Keratinocyte (primary cell): ENCODE results near the gene C16orf95. TPM values are rescaled to one million over a fixed set of nuclear protein-coding genes. Genes with fewer than 3 reads are reported as not detected.

Experiments used
- DNase-seq: peaks from one replicate; pipeline ENCODE4 v3.0.0-alpha.2; 2011; ENCODE audit warnings: low read depth, missing footprints, low spot score
- FAIRE-seq: peaks from 2 replicates; lab custom pipeline; 2011; peaks lifted over from hg19 to GRCh38; lab: Jason Lieb, UNC
- H2AFZ ChIP-seq: 2 replicates; pipeline ENCODE4 v1.6.0; 2012; ENCODE audit warnings: low read length, control low read depth, inconsistent platforms; ENCODE audit not compliant: control insufficient read depth
- H3K27ac ChIP-seq: 2 replicates; pipeline ENCODE4 v1.5.1; 2011; ENCODE audit warnings: low read length; ENCODE audit not compliant: control insufficient read depth, insufficient read depth
- H3K27me3 ChIP-seq: 3 replicates; pipeline ENCODE4 v1.6.0; 2011; ENCODE audit warnings: low read length; ENCODE audit not compliant: control insufficient read depth, insufficient read depth; ENCODE audit errors: extremely low read depth
- H3K36me3 ChIP-seq, 2 experiments: 2 replicates in 1 of 2; 3 replicates in 1 of 2; pipeline ENCODE4 v1.5.1; 2011; ENCODE audit warnings: low read length in 2 of 2, mild to moderate bottlenecking in 1 of 2; ENCODE audit not compliant: control insufficient read depth in 2 of 2, insufficient read depth in 2 of 2; ENCODE audit errors: extremely low read depth in 1 of 2
- H3K4me1 ChIP-seq: 3 replicates; pipeline ENCODE4 v1.5.1; 2011; ENCODE audit warnings: low read length; ENCODE audit not compliant: control insufficient read depth, insufficient read depth; ENCODE audit errors: extremely low read depth
- H3K4me2 ChIP-seq: 3 replicates; pipeline ENCODE4 v1.6.0; 2011; ENCODE audit warnings: low read depth, low read length; ENCODE audit not compliant: control insufficient read depth, insufficient read depth; ENCODE audit errors: extremely low read depth
- H3K4me3 ChIP-seq, 3 experiments: fragments of 200-600 bp in 1 of 3; sonication (generic) in 1 of 3; 2 replicates in 2 of 3; 3 replicates in 1 of 3; pipeline ENCODE4 v1.5.1; 2011 to 2016; ENCODE audit warnings: low read length in 3 of 3, mild to moderate bottlenecking in 3 of 3, control low read depth in 2 of 3, inconsistent platforms in 1 of 3, low read depth in 1 of 3, mixed read lengths in 1 of 3, mixed run types in 1 of 3, moderate library complexity in 1 of 3; ENCODE audit not compliant: control insufficient read depth in 2 of 3, insufficient read depth in 2 of 3; ENCODE audit errors: extremely low read depth in 1 of 3
- H3K79me2 ChIP-seq: 2 replicates; pipeline ENCODE4 v1.6.0; 2012; ENCODE audit warnings: low read length; ENCODE audit not compliant: control insufficient read depth, insufficient read depth
- H3K9ac ChIP-seq: 3 replicates; pipeline ENCODE4 v1.6.0; 2011; ENCODE audit warnings: low read length; ENCODE audit not compliant: control insufficient read depth, insufficient read depth; ENCODE audit errors: extremely low read depth
- H3K9me1 ChIP-seq: 3 replicates; pipeline ENCODE4 v1.6.0; 2011; ENCODE audit warnings: low read length; ENCODE audit not compliant: control insufficient read depth, insufficient read depth; ENCODE audit errors: extremely low read depth
- H3K9me3 ChIP-seq: 2 replicates; pipeline ENCODE4 v1.5.1; 2012; ENCODE audit warnings: low read depth, low read length; ENCODE audit not compliant: control insufficient read depth
- H4K20me1 ChIP-seq: 3 replicates; pipeline ENCODE4 v1.6.0; 2011; ENCODE audit warnings: low read length; ENCODE audit not compliant: control insufficient read depth, insufficient read depth; ENCODE audit errors: extremely low read depth
- CTCF ChIP-seq, 3 experiments: IDR thresholded peaks in 1 of 3; conservative IDR thresholded peaks in 1 of 3; optimal IDR thresholded peaks in 1 of 3; 2 replicates in 2 of 3; 3 replicates in 1 of 3; pipeline versions ENCODE3 to v1.5.1; 2011; ENCODE audit warnings: low read length in 3 of 3, mild to moderate bottlenecking in 3 of 3, moderate library complexity in 2 of 3, control low read depth in 1 of 3, inconsistent platforms in 1 of 3; ENCODE audit not compliant: insufficient read depth in 2 of 3; ENCODE audit errors: extremely low read depth in 1 of 3
- EZH2 ChIP-seq: IDR thresholded peaks from one replicate; pipeline ENCODE4 v1.6.1; 2012; ENCODE audit warnings: inconsistent platforms, mild to moderate bottlenecking, low read length, moderate library complexity
- dilution Hi-C: fragments of 300-500 bp; cut with MboI; formaldehyde crosslinking; loops from one replicate; pipeline ENCODE4 v1.7.0; 2020; ENCODE audit warnings: low sequenced_read_pairs; ENCODE audit not compliant: extremely low pct_ligation_motif_present
- polyA plus RNA-seq, 5 experiments: library from polyadenylated mRNA; depleted of rRNA in 3 of 5; stranded (reverse) in 3 of 5; stranded (forward) in 1 of 5; unstranded in 1 of 5; fragments of >200 nt; gene quantifications; 1 replicate in 1 of 5; 2 replicates in 3 of 5; 3 replicates in 1 of 5; pipeline versions ENCODE4 v1.2.1 to v1.2.3, GENCODE V29; 2011 to 2012; ENCODE audit warnings: missing spikeins in 2 of 5, low read depth in 1 of 5, low replicate concordance in 1 of 5

Gene C16orf95
- polyA plus RNA-seq, 1 donor (not counting 4 experiments of a cell fraction or from before 2014, with no cell fraction given): 1.5 TPM

- Histone ChIP-seq H3K9ac (no peak overlapping the region), H3K9me1 (no peaks in the 10 kb centered on the region), H3K27ac (no peak overlapping the region), H4K20me1 (no peaks in the 10 kb centered on the region), H3K27me3 (no peaks in the 10 kb centered on the region), H3K4me2 (no peak overlapping the region), H3K36me3 (peaks cover 7 to 9% of the 10 kb centered on the region in 2 experiments), H3K4me1 (peaks cover 5% of the 10 kb centered on the region), H2AFZ (no peak overlapping the region), H3K79me2 (peaks cover 24% of the 10 kb centered on the region), H3K4me3 (no peak overlapping the region), H3K9me3 (no peaks in the 10 kb centered on the region)
- TF ChIP-seq CTCF (optimal IDR thresholded peaks at IDR 0.05 in 1 of 3, IDR thresholded peaks at IDR 0.05 in 1 of 3, conservative IDR thresholded peaks at IDR 0.05 in 1 of 3; ENCODE audit: extremely low read depth in 1 of 3, insufficient read depth in 2 of 3, low read length in 3 of 3) (no peak), EZH2 (no peak)
- no peak for FAIRE-seq
- dilution Hi-C loops: no loop called here
- no peak for DNase-seq
Measured at GRCh38 chr16:87348616-87349157, 31.5 kb upstream of the C16orf95 start.

- H3K4me1 ChIP-seq: peaks cover 5% of the 10 kb centered on the region
- H3K27ac ChIP-seq: no peak overlapping the region
- TF ChIP-seq EZH2: no peak
- no peak for TF ChIP-seq CTCF (optimal IDR thresholded peaks at IDR 0.05 in 1 of 3, IDR thresholded peaks at IDR 0.05 in 1 of 3, conservative IDR thresholded peaks at IDR 0.05 in 1 of 3; ENCODE audit: extremely low read depth in 1 of 3, insufficient read depth in 2 of 3, low read length in 3 of 3)
- no peaks in the 10 kb centered on the region for H3K9me3 ChIP-seq
- dilution Hi-C loops: no loop called here
- no peak for DNase-seq
- no peak overlapping the region for H3K4me3 ChIP-seq
- no peaks in the 10 kb centered on the region for H4K20me1 ChIP-seq
- FAIRE-seq: no peak
- no peak overlapping the region for H2AFZ ChIP-seq
- H3K27me3 ChIP-seq: no peaks in the 10 kb centered on the region
- H3K4me2 ChIP-seq: no peak overlapping the region
- no peak overlapping the region for H3K9ac ChIP-seq
- peaks cover 22% of the 10 kb centered on the region for H3K79me2 ChIP-seq
- no peaks in the 10 kb centered on the region for H3K9me1 ChIP-seq
- H3K36me3 ChIP-seq: peaks cover 10 to 12% of the 10 kb centered on the region in 2 experiments
Measured at GRCh38 chr16:87347932-87348615, 30.9 kb upstream of the C16orf95 start.
